GM23338 (cell line): Measurements from ENCODE around the gene UBA3. TPM values are rescaled to one million over a fixed set of nuclear protein-coding genes. Genes with fewer than 3 reads are reported as not detected.

ENCODE experiments used
- ATAC-seq: fragments of 200-7000 bp; cut with Tn5 transposase; 3 replicates; pipeline ENCODE4 v1.9.1; 2020
- DNase-seq: peaks from one replicate; pipeline ENCODE4 v3.0.0-alpha.2; 2015; ENCODE audit warnings: low spot score
- H2AFZ ChIP-seq: fragments of 200-600 bp; sonication (generic); 2 replicates; pipeline ENCODE4 v1.8.0; 2016; ENCODE audit warnings: antibody characterized with exemption, mild to moderate bottlenecking, moderate library complexity
- H3F3A ChIP-seq: fragments of 200-600 bp; sonication (generic); replicated peaks from 2 replicates; pipeline ENCODE4 v1.8.0; 2017; ENCODE audit warnings: antibody characterized with exemption, mixed run types, low read depth
- H3K27ac ChIP-seq: fragments of 200-600 bp; sonication (generic); 2 replicates; pipeline ENCODE4 v1.6.1; 2016; ENCODE audit warnings: low read depth
- H3K27me3 ChIP-seq: fragments of 200-600 bp; sonication (generic); 2 replicates; pipeline ENCODE4 v1.8.0; 2016; ENCODE audit warnings: mild to moderate bottlenecking, mixed run types, moderate library complexity; ENCODE audit not compliant: insufficient read depth
- H3K36me3 ChIP-seq: fragments of 200-600 bp; sonication (generic); 2 replicates; pipeline ENCODE4 v1.8.0; 2016; ENCODE audit warnings: mild to moderate bottlenecking; ENCODE audit not compliant: insufficient read depth
- H3K4me1 ChIP-seq: fragments of 200-600 bp; sonication (generic); 2 replicates; pipeline ENCODE4 v1.8.0; 2016; ENCODE audit warnings: mild to moderate bottlenecking, moderate library complexity; ENCODE audit not compliant: insufficient read depth
- H3K4me2 ChIP-seq: fragments of 200-600 bp; sonication (generic); 2 replicates; pipeline ENCODE4 v1.7.1; 2017; ENCODE audit warnings: mixed run types
- H3K4me3 ChIP-seq: fragments of 200-600 bp; sonication (generic); 2 replicates; pipeline ENCODE4 v1.6.1; 2016; ENCODE audit warnings: mixed run types
- H3K79me2 ChIP-seq: fragments of 200-600 bp; sonication (generic); replicated peaks from 2 replicates; pipeline ENCODE4 v1.8.0; 2017; ENCODE audit warnings: mild to moderate bottlenecking; ENCODE audit not compliant: insufficient read depth
- H3K9me2 ChIP-seq: fragments of 200-600 bp; sonication (generic); 2 replicates; pipeline ENCODE4 v1.8.0; 2017; ENCODE audit not compliant: insufficient read depth
- H4K20me1 ChIP-seq: fragments of 200-600 bp; sonication (generic); replicated peaks from 2 replicates; pipeline ENCODE4 v1.8.0; 2017; ENCODE audit warnings: mild to moderate bottlenecking; ENCODE audit not compliant: insufficient read depth
- H3K27ac Mint-ChIP-seq: 2 replicates; pipeline ENCODE4 v1.8.0; 2020; ENCODE audit warnings: inconsistent platforms, mild to moderate bottlenecking, moderate library complexity, mixed read lengths
- H3K27me3 Mint-ChIP-seq: 3 replicates; pipeline ENCODE4 v1.8.0; 2022; ENCODE audit warnings: low read depth, mild to moderate bottlenecking, moderate library complexity, mixed read lengths, inconsistent platforms; ENCODE audit not compliant: insufficient read depth, poor library complexity
- H3K36me3 Mint-ChIP-seq: 3 replicates; pipeline ENCODE4 v1.8.0; 2021; ENCODE audit warnings: low read depth, mild to moderate bottlenecking, inconsistent platforms, moderate library complexity, mixed read lengths
- H3K4me1 Mint-ChIP-seq: 3 replicates; pipeline ENCODE4 v1.8.0; 2020; ENCODE audit warnings: mild to moderate bottlenecking, inconsistent platforms, mixed read lengths
- H3K4me3 Mint-ChIP-seq: 3 replicates; pipeline ENCODE4 v1.8.0; 2021; ENCODE audit warnings: moderate library complexity, mild to moderate bottlenecking, inconsistent platforms, mixed read lengths
- H3K9me3 Mint-ChIP-seq: 3 replicates; pipeline ENCODE4 v1.8.0; 2020; ENCODE audit warnings: moderate library complexity, mild to moderate bottlenecking, inconsistent platforms, mixed read lengths
- ZNF331 ChIP-seq: fragments of 250-450 bp; sonication (Bioruptor Pico); IDR thresholded peaks from 2 replicates; pipeline ENCODE4 v1.5.0; 2020; ENCODE audit warnings: low read depth, mild to moderate bottlenecking, moderate library complexity
- polyA plus RNA-seq: library from polyadenylated mRNA; unstranded; fragments of >200 nt; fragmentation: Nextera tagmentation; extraction: Ambion mirVana; gene quantifications from 2 replicates; pipeline ENCODE4 v1.2.1, GENCODE V29; 2016
- total RNA-seq: library from RNA; depleted of rRNA; stranded (reverse); fragments of >200 nt; shearing (Covaris generic); gene quantifications from 2 replicates; pipeline ENCODE4 v1.2.3, GENCODE V29; 2014
- TF ChIP-seq, protein P1 (sequence below): fragments of 250-450 bp; sonication (Bioruptor Pico); IDR thresholded peaks from 2 replicates; pipeline ENCODE4 v1.5.0; 2020; ENCODE audit warnings: mild to moderate bottlenecking, moderate library complexity
- TF ChIP-seq, protein P2 (sequence below): IDR thresholded peaks from one replicate; pipeline ENCODE4 v1.6.1; 2018; ENCODE audit warnings: antibody characterized with exemption; ENCODE audit not compliant: unreplicated experiment
- TF ChIP-seq, protein P3 (sequence below): IDR thresholded peaks from 2 replicates; pipeline ENCODE4 v1.6.1; 2016; ENCODE audit warnings: antibody characterized with exemption

UBA3 gene
- total and polyA plus RNA-seq, 2 experiments from 2014 or later: 53.2 to 85.3 TPM

GRCh38 chr3:69119138-69119537, 39.0 kb upstream of the UBA3 start (continued):
- TF ChIP-seq, protein P1, sequence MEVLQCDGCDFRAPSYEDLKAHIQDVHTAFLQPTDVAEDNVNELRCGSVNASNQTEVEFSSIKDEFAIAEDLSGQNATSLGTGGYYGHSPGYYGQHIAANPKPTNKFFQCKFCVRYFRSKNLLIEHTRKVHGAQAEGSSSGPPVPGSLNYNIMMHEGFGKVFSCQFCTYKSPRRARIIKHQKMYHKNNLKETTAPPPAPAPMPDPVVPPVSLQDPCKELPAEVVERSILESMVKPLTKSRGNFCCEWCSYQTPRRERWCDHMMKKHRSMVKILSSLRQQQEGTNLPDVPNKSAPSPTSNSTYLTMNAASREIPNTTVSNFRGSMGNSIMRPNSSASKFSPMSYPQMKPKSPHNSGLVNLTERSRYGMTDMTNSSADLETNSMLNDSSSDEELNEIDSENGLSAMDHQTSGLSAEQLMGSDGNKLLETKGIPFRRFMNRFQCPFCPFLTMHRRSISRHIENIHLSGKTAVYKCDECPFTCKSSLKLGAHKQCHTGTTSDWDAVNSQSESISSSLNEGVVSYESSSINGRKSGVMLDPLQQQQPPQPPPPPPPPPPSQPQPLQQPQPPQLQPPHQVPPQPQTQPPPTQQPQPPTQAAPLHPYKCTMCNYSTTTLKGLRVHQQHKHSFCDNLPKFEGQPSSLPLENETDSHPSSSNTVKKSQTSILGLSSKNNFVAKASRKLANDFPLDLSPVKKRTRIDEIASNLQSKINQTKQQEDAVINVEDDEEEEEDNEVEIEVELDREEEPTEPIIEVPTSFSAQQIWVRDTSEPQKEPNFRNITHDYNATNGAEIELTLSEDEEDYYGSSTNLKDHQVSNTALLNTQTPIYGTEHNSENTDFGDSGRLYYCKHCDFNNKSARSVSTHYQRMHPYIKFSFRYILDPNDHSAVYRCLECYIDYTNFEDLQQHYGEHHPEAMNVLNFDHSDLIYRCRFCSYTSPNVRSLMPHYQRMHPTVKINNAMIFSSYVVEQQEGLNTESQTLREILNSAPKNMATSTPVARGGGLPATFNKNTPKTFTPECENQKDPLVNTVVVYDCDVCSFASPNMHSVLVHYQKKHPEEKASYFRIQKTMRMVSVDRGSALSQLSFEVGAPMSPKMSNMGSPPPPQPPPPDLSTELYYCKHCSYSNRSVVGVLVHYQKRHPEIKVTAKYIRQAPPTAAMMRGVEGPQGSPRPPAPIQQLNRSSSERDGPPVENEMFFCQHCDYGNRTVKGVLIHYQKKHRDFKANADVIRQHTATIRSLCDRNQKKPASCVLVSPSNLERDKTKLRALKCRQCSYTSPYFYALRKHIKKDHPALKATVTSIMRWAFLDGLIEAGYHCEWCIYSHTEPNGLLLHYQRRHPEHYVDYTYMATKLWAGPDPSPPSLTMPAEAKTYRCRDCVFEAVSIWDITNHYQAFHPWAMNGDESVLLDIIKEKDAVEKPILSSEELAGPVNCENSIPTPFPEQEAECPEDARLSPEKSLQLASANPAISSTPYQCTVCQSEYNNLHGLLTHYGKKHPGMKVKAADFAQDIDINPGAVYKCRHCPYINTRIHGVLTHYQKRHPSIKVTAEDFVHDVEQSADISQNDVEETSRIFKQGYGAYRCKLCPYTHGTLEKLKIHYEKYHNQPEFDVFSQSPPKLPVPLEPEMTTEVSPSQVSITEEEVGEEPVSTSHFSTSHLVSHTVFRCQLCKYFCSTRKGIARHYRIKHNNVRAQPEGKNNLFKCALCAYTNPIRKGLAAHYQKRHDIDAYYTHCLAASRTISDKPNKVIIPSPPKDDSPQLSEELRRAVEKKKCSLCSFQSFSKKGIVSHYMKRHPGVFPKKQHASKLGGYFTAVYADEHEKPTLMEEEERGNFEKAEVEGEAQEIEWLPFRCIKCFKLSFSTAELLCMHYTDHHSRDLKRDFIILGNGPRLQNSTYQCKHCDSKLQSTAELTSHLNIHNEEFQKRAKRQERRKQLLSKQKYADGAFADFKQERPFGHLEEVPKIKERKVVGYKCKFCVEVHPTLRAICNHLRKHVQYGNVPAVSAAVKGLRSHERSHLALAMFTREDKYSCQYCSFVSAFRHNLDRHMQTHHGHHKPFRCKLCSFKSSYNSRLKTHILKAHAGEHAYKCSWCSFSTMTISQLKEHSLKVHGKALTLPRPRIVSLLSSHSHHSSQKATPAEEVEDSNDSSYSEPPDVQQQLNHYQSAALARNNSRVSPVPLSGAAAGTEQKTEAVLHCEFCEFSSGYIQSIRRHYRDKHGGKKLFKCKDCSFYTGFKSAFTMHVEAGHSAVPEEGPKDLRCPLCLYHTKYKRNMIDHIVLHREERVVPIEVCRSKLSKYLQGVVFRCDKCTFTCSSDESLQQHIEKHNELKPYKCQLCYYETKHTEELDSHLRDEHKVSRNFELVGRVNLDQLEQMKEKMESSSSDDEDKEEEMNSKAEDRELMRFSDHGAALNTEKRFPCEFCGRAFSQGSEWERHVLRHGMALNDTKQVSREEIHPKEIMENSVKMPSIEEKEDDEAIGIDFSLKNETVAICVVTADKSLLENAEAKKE (CRISPR knock-in tag): no peak

- no peaks in the 10 kb centered on the region for H3K4me1 ChIP-seq
- H3K36me3 ChIP-seq: no peaks in the 10 kb centered on the region
- no peaks in the 10 kb centered on the region for H3F3A ChIP-seq
- H2AFZ ChIP-seq: no peak overlapping the region; the same call in 1 of the 2 replicates
- H3K27me3 ChIP-seq: no peaks in the 10 kb centered on the region
- DNase-seq: no peak
- Mint-ChIP-seq H3K36me3 (no peaks in the 10 kb centered on the region), H3K9me3 (no peaks in the 10 kb centered on the region), H3K4me1 (peaks cover 2% of the 10 kb centered on the region; the same call in 2 of the 3 replicates), H3K4me3 (no peak overlapping the region), H3K27ac (no peak overlapping the region), H3K27me3 (no peaks in the 10 kb centered on the region)
- no peaks in the 10 kb centered on the region for H3K79me2 ChIP-seq
- no peak overlapping the region for H3K27ac ChIP-seq
- no peak overlapping the region for H3K4me2 ChIP-seq
- no peak overlapping the region for H3K4me3 ChIP-seq
- no peak for ATAC-seq
- H3K9me2 ChIP-seq: no peaks in the 10 kb centered on the region
- no peaks in the 10 kb centered on the region for H4K20me1 ChIP-seq
- TF ChIP-seq, protein P1 (CRISPR knock-in tag): no peak
- no peak for TF ChIP-seq ZNF331
- TF ChIP-seq, protein P2, sequence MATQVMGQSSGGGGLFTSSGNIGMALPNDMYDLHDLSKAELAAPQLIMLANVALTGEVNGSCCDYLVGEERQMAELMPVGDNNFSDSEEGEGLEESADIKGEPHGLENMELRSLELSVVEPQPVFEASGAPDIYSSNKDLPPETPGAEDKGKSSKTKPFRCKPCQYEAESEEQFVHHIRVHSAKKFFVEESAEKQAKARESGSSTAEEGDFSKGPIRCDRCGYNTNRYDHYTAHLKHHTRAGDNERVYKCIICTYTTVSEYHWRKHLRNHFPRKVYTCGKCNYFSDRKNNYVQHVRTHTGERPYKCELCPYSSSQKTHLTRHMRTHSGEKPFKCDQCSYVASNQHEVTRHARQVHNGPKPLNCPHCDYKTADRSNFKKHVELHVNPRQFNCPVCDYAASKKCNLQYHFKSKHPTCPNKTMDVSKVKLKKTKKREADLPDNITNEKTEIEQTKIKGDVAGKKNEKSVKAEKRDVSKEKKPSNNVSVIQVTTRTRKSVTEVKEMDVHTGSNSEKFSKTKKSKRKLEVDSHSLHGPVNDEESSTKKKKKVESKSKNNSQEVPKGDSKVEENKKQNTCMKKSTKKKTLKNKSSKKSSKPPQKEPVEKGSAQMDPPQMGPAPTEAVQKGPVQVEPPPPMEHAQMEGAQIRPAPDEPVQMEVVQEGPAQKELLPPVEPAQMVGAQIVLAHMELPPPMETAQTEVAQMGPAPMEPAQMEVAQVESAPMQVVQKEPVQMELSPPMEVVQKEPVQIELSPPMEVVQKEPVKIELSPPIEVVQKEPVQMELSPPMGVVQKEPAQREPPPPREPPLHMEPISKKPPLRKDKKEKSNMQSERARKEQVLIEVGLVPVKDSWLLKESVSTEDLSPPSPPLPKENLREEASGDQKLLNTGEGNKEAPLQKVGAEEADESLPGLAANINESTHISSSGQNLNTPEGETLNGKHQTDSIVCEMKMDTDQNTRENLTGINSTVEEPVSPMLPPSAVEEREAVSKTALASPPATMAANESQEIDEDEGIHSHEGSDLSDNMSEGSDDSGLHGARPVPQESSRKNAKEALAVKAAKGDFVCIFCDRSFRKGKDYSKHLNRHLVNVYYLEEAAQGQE: no peak
- TF ChIP-seq, protein P3, sequence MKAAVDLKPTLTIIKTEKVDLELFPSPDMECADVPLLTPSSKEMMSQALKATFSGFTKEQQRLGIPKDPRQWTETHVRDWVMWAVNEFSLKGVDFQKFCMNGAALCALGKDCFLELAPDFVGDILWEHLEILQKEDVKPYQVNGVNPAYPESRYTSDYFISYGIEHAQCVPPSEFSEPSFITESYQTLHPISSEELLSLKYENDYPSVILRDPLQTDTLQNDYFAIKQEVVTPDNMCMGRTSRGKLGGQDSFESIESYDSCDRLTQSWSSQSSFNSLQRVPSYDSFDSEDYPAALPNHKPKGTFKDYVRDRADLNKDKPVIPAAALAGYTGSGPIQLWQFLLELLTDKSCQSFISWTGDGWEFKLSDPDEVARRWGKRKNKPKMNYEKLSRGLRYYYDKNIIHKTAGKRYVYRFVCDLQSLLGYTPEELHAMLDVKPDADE: no peak
Observed at GRCh38 chr3:69118555-69118954, 38.4 kb upstream of the UBA3 start.
